Right lobe of liver (tissue), 4 donors: Measurements from ENCODE around the gene KCMF1.

Experiments
- POLR2A ChIP-seq: fragments of 450-650 bp; IDR thresholded peaks from one replicate; pipeline ENCODE4 v1.6.1; 2017; ENCODE audit warnings: antibody characterized with exemption, mild to moderate bottlenecking
- TF ChIP-seq, protein P1 (sequence below), 4 donors: fragments of 200-600 bp in 3 of 4; fragments of 450-650 bp in 1 of 4; IDR thresholded peaks; one replicate each; pipeline versions ENCODE4 v1.5.1 to v1.8.0; 2016 to 2022; ENCODE audit warnings: antibody characterized with exemption in 4 of 4, mild to moderate bottlenecking in 2 of 4
- donor health status: DM: no; HTN: no; CAD: no.
- donor health status: DM: no; HTN: no; CAD: no.
- donor health status: DM: no; HTN: yes; CAD: no.

DNA sequence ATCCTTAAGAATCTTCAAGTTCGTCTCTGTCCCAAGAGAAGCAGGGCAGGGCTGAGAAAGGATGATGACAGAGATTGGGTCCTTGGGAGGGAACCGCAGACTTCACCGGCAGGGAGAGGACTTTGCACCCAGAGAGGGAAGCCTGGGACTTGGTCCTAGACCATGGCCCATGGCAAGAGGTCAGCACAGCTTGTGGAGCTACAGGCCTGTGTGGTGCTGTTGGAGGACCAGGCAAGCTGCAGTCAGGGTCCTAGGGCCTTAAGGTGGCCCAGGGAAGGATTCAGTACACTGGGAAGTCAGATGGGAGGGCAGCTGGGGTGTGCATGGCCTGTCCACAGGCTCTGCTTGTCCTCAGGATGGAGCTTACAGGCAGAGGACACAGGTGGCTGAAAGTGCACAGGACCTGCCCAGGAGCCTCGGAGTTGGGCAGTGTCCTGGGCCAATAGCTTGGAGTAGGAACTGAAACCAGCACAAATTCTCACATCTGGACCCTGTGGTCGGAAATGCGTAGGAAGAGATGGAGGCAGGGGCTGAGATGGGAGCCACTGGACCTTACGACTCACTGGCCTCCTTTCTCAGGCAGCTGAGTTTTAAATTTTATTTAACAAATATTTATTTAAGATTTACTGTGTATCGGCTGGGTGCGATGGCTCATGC lies 105.8 kb downstream of the KCMF1 start:
- no peak for TF ChIP-seq POLR2A
- TF ChIP-seq, protein P1, sequence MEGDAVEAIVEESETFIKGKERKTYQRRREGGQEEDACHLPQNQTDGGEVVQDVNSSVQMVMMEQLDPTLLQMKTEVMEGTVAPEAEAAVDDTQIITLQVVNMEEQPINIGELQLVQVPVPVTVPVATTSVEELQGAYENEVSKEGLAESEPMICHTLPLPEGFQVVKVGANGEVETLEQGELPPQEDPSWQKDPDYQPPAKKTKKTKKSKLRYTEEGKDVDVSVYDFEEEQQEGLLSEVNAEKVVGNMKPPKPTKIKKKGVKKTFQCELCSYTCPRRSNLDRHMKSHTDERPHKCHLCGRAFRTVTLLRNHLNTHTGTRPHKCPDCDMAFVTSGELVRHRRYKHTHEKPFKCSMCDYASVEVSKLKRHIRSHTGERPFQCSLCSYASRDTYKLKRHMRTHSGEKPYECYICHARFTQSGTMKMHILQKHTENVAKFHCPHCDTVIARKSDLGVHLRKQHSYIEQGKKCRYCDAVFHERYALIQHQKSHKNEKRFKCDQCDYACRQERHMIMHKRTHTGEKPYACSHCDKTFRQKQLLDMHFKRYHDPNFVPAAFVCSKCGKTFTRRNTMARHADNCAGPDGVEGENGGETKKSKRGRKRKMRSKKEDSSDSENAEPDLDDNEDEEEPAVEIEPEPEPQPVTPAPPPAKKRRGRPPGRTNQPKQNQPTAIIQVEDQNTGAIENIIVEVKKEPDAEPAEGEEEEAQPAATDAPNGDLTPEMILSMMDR (IDR thresholded peaks at IDR 0.05): no peak
